ENCODE measurements around the gene GDPD5.
"Not testable (repeated sequence)": the region's sequence is repeated elsewhere in the genome, so short reads cannot be mapped to it uniquely, and the experiment has no call there.

GDPD5 gene

GRCh38 chr11:75420224-75421034 is 105.3 kb downstream of the GDPD5 start:
- no peak overlapping the region for H2AFZ ChIP-seq (ENCODE audit: low read length)
- no peaks in the 10 kb centered on the region for H3K9me3 ChIP-seq (ENCODE audit: low read length)
- no peak overlapping the region for H3K27ac ChIP-seq (ENCODE audit: low read depth, low read length, poor library complexity, severe bottlenecking)
- H3K9me2 ChIP-seq (ENCODE audit: low read depth, low read length): no peaks in the 10 kb centered on the region
- no peak overlapping the region for H3K4me3 ChIP-seq (ENCODE audit: low read depth, low read length, poor library complexity, severe bottlenecking)
- peaks cover 4% of the 10 kb centered on the region for H3K36me3 ChIP-seq (ENCODE audit: insufficient read depth, low read length)
- no peak overlapping the region for H3K4me2 ChIP-seq (ENCODE audit: low read length)
- no peaks in the 10 kb centered on the region for H3F3A ChIP-seq (ENCODE audit: insufficient read depth, low read length)
- H4K20me1 ChIP-seq (ENCODE audit: insufficient read depth, low read length): no peaks in the 10 kb centered on the region
- no peak overlapping the region for H3K9ac ChIP-seq (ENCODE audit: low read length)
- H3K79me2 ChIP-seq (ENCODE audit: insufficient read depth, low read length): no peaks in the 10 kb centered on the region
- no peaks in the 10 kb centered on the region for H3K4me1 ChIP-seq (ENCODE audit: insufficient read depth, low read length, severe bottlenecking)
- H3K27me3 ChIP-seq (ENCODE audit: insufficient read depth, low read length): no peaks in the 10 kb centered on the region
- TF ChIP-seq EZH2 (IDR thresholded peaks at IDR 0.05; ENCODE audit: borderline replicate concordance, low read length): no peak
- no peak for TF ChIP-seq CTCF (IDR thresholded peaks at IDR 0.05; ENCODE audit: low read length)

DNA sequence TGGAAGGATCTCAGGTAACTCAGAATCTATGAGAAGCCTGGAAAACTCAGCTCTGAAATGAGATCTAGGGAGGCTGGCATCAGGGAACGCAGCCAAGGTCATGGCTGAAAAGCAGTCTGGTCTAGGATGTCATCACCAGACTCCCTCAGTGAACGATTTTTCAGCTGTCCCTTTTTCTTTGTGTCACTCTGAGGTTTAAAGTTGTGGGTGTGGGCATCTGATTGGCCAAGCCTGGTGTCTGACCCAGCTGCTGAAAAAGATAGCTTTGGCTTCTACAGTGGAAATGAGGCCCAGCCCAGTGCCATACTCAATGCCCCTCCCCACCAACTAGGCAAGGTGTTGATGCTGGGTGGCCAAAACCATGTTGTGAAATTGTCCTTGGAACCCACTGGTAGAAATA is 111.9 kb downstream of the GDPD5 start:
- peaks cover 37% of the 10 kb centered on the region for H3K36me3 ChIP-seq (ENCODE audit: insufficient read depth, low read length)
- no peaks in the 10 kb centered on the region for H3K9me2 ChIP-seq (ENCODE audit: low read depth, low read length)
- H2AFZ ChIP-seq (ENCODE audit: low read length): no peak overlapping the region
- H4K20me1 ChIP-seq (ENCODE audit: insufficient read depth, low read length): no peaks in the 10 kb centered on the region
- no peak overlapping the region for H3K4me3 ChIP-seq (ENCODE audit: low read depth, low read length, poor library complexity, severe bottlenecking)
- H3K9ac ChIP-seq (ENCODE audit: low read length): no peak overlapping the region
- no peaks in the 10 kb centered on the region for H3K27me3 ChIP-seq (ENCODE audit: insufficient read depth, low read length)
- H3K4me2 ChIP-seq (ENCODE audit: low read length): no peak overlapping the region
- H3F3A ChIP-seq (ENCODE audit: insufficient read depth, low read length): no peaks in the 10 kb centered on the region
- TF ChIP-seq CTCF (IDR thresholded peaks at IDR 0.05; ENCODE audit: low read length) (no peak), EZH2 (IDR thresholded peaks at IDR 0.05; ENCODE audit: borderline replicate concordance, low read length) (no peak)
- no peaks in the 10 kb centered on the region for H3K79me2 ChIP-seq (ENCODE audit: insufficient read depth, low read length)
- no peaks in the 10 kb centered on the region for H3K4me1 ChIP-seq (ENCODE audit: insufficient read depth, low read length, severe bottlenecking)
- H3K9me3 ChIP-seq (ENCODE audit: low read length): no peaks in the 10 kb centered on the region
- H3K27ac ChIP-seq (ENCODE audit: low read depth, low read length, poor library complexity, severe bottlenecking): no peak overlapping the region

DNA sequence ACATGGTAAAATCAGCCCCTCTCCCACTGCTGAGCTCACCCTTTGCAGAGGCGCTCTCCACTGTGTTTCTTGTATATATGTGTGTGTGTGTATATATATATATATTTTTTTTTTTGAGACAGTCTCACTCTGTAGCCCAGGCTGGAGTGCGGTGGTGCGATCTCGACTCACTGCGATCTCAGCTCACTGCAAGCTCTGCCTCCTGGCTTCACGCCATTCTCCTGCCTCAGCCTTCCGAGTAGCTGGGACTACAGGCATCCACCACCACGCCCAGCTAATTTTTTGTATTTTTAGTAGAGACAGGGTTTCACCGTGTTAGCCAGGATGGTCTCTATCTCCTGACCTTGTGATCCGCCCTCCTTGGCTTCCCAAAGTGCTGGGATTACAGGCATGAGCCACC is 112.6 kb downstream of the GDPD5 start:
- H3K4me1 ChIP-seq (ENCODE audit: insufficient read depth, low read length, severe bottlenecking); H3K27ac ChIP-seq (ENCODE audit: low read depth, low read length, poor library complexity, severe bottlenecking); H3K27me3 ChIP-seq (ENCODE audit: insufficient read depth, low read length); H3K9ac ChIP-seq (ENCODE audit: low read length); H3K9me3 ChIP-seq (ENCODE audit: low read length); H3K79me2 ChIP-seq (ENCODE audit: insufficient read depth, low read length); H4K20me1 ChIP-seq (ENCODE audit: insufficient read depth, low read length); H3F3A ChIP-seq (ENCODE audit: insufficient read depth, low read length); H2AFZ ChIP-seq (ENCODE audit: low read length); H3K4me2 ChIP-seq (ENCODE audit: low read length); H3K9me2 ChIP-seq (ENCODE audit: low read depth, low read length); H3K4me3 ChIP-seq (ENCODE audit: low read depth, low read length, poor library complexity, severe bottlenecking): not testable (repeated sequence)
- H3K36me3 ChIP-seq (ENCODE audit: insufficient read depth, low read length): peaks cover 44% of the 10 kb centered on the region

- not testable (repeated sequence) for H3F3A ChIP-seq (ENCODE audit: insufficient read depth, low read length); H3K4me2 ChIP-seq (ENCODE audit: low read length); H3K9me3 ChIP-seq (ENCODE audit: low read length); H3K4me3 ChIP-seq (ENCODE audit: low read depth, low read length, poor library complexity, severe bottlenecking); H3K9me2 ChIP-seq (ENCODE audit: low read depth, low read length); H3K27ac ChIP-seq (ENCODE audit: low read depth, low read length, poor library complexity, severe bottlenecking); H2AFZ ChIP-seq (ENCODE audit: low read length); H3K27me3 ChIP-seq (ENCODE audit: insufficient read depth, low read length); H4K20me1 ChIP-seq (ENCODE audit: insufficient read depth, low read length); H3K79me2 ChIP-seq (ENCODE audit: insufficient read depth, low read length); H3K9ac ChIP-seq (ENCODE audit: low read length); H3K4me1 ChIP-seq (ENCODE audit: insufficient read depth, low read length, severe bottlenecking)
- H3K36me3 ChIP-seq (ENCODE audit: insufficient read depth, low read length): peaks cover 66% of the 10 kb centered on the region
These were observed 115.8 kb downstream of the GDPD5 start for GRCh38 chr11:75409971-75410370.
